HCT116 (cell line): Measurements from ENCODE around the gene ESR2. TPM values are rescaled to one million over a fixed set of nuclear protein-coding genes. Genes with fewer than 3 reads are reported as not detected.
A peak's percentile ranks its signal among the peaks of the same experiment; 100 is the strongest.

ENCODE experiments used
- ATAC-seq: fragments of 200-7000 bp; cut with Tn5 transposase; 2 replicates; pipeline ENCODE4 v1.9.1; 2020; ENCODE audit warnings: mild to moderate bottlenecking, moderate library complexity
- BruUV-seq: library from RNA; stranded (reverse); fragments of 400-500 nt; replicated peaks from 2 replicates; lab custom pipeline; 2021; lab: Mats Ljungman, UMichigan
- CTCF ChIA-PET: fragments of 300-600 bp; sonication (Branson Sonifier 250); formaldehyde crosslinking; loops from one replicate; lab custom pipeline; 2021; ENCODE audit warnings: antibody characterized with exemption; lab: Charles Lee
- POLR2A ChIA-PET: fragments of 300-600, 350-600 bp; sonication (Branson Sonifier 250); formaldehyde crosslinking; loops from one replicate; lab custom pipeline; 2021; ENCODE audit warnings: antibody characterized with exemption; lab: Charles Lee
- RAD21 ChIA-PET, 2 experiments: fragments of 300-600 bp; sonication (Branson Sonifier 250); formaldehyde crosslinking; loops; one replicate each; lab custom pipeline; 2023; ENCODE audit warnings: low total read pairs in 2 of 2; ENCODE audit not compliant: uncharacterized antibody in 2 of 2, unreplicated experiment in 2 of 2, low non-redundant PET in 1 of 2; lab: Charles Lee
- DNase-seq: peaks from one replicate; pipeline ENCODE4 v3.0.0-alpha.2; 2010; ENCODE audit warnings: low read depth, low spot score
- H2AFZ ChIP-seq: fragments of 200-600 bp; shearing (Covaris generic), sonication (generic); 2 replicates; pipeline ENCODE4 v1.6.1; 2017; ENCODE audit warnings: low read depth, mixed run types, mixed read lengths, antibody characterized with exemption, low read length; ENCODE audit not compliant: poor library complexity, severe bottlenecking
- H3K27ac ChIP-seq: 2 replicates; pipeline ENCODE4 v1.5.1; 2012; ENCODE audit warnings: low read depth, low read length
- H3K27me3 ChIP-seq: fragments of 200-600 bp; sonication (generic); 2 replicates; pipeline ENCODE4 v1.6.1; 2016; ENCODE audit warnings: mixed run types, low read length, mixed read lengths; ENCODE audit not compliant: insufficient read depth
- H3K36me3 ChIP-seq, 2 experiments: fragments of 200-500 bp in 1 of 2; fragments of 200-600 bp in 1 of 2; sonication (Bioruptor generic) in 1 of 2; sonication (generic) in 1 of 2; 2 replicates each; pipeline versions ENCODE4 v1.5.1 to v1.6.1; 2014 to 2016; ENCODE audit warnings: low read length in 2 of 2, inconsistent platforms in 1 of 2, mixed read lengths in 1 of 2, mixed run types in 1 of 2; ENCODE audit not compliant: insufficient read depth in 2 of 2, control insufficient read depth in 1 of 2
- H3K4me1 ChIP-seq, 2 experiments: fragments of 200-600 bp in 1 of 2; sonication (generic) in 1 of 2; 2 replicates each; pipeline versions ENCODE4 v1.5.1 to v1.6.1; 2012 to 2017; ENCODE audit warnings: low read length in 2 of 2, inconsistent platforms in 1 of 2, mild to moderate bottlenecking in 1 of 2, mixed read lengths in 1 of 2, mixed run types in 1 of 2, moderate library complexity in 1 of 2; ENCODE audit not compliant: insufficient read depth in 2 of 2, control insufficient read depth in 1 of 2
- H3K4me2 ChIP-seq: fragments of 200-600 bp; sonication (generic); 2 replicates; pipeline ENCODE4 v1.6.1; 2017; ENCODE audit warnings: mixed run types, low read length, mixed read lengths
- H3K4me3 ChIP-seq, 2 experiments: fragments of 200-600 bp in 1 of 2; sonication (generic) in 1 of 2; replicated peaks in 1 of 2; 2 replicates each; pipeline ENCODE4 v1.5.1; 2011 to 2016; ENCODE audit warnings: low read length in 2 of 2, control low read depth in 1 of 2, low read depth in 1 of 2, mild to moderate bottlenecking in 1 of 2, mixed read lengths in 1 of 2, mixed run types in 1 of 2
- H3K79me2 ChIP-seq: fragments of 200-600 bp; sonication (generic); 2 replicates; pipeline ENCODE4 v1.6.1; 2017; ENCODE audit warnings: mild to moderate bottlenecking, mixed run types, low read length, moderate library complexity, mixed read lengths; ENCODE audit not compliant: insufficient read depth
- H3K9ac ChIP-seq: fragments of 200-600 bp; sonication (generic); 2 replicates; pipeline ENCODE4 v1.6.1; 2016; ENCODE audit warnings: low read length, mixed read lengths
- H3K9me2 ChIP-seq: fragments of 200-600 bp; sonication (generic), shearing (Covaris generic); 2 replicates; pipeline ENCODE4 v1.6.1; 2017; ENCODE audit warnings: mixed run types, mild to moderate bottlenecking, moderate library complexity; ENCODE audit not compliant: insufficient read depth
- H3K9me3 ChIP-seq, 2 experiments: fragments of 200-500 bp in 1 of 2; fragments of 200-600 bp in 1 of 2; sonication (Bioruptor generic) in 1 of 2; sonication (generic) in 1 of 2; 2 replicates each; pipeline ENCODE4 v1.6.1; 2014 to 2017; ENCODE audit warnings: low read length in 2 of 2, mixed read lengths in 2 of 2, inconsistent platforms in 1 of 2, low read depth in 1 of 2, mild to moderate bottlenecking in 1 of 2, mixed run types in 1 of 2, moderate library complexity in 1 of 2; ENCODE audit not compliant: control insufficient read depth in 1 of 2, insufficient read depth in 1 of 2
- H4K20me1 ChIP-seq: fragments of 200-600 bp; sonication (generic), shearing (Covaris generic); 2 replicates; pipeline ENCODE4 v1.6.1; 2017; ENCODE audit warnings: mixed run types, mild to moderate bottlenecking, moderate library complexity; ENCODE audit not compliant: insufficient read depth
- CBX3 ChIP-seq: IDR thresholded peaks from 2 replicates; pipeline ENCODE4 v1.6.1; 2012; ENCODE audit warnings: low read depth
- EGR1 ChIP-seq: IDR thresholded peaks from 2 replicates; pipeline ENCODE4 v1.6.1; 2012; ENCODE audit warnings: low read depth
- EZH2 ChIP-seq: fragments of 200-600 bp; sonication (generic); IDR thresholded peaks from 2 replicates; pipeline ENCODE4 v1.6.1; 2017; ENCODE audit warnings: antibody characterized with exemption, mixed run types
- JUND ChIP-seq: IDR thresholded peaks from 2 replicates; pipeline ENCODE4 v1.6.1; 2012
- MAX ChIP-seq: IDR thresholded peaks from 2 replicates; pipeline ENCODE4 v1.6.1; 2012
- POLR2AphosphoS5 ChIP-seq: IDR thresholded peaks from 2 replicates; pipeline ENCODE4 v1.6.1; 2011; ENCODE audit warnings: mild to moderate bottlenecking, low read depth, low read length, moderate library complexity
- RAD21 ChIP-seq: IDR thresholded peaks from 2 replicates; pipeline ENCODE4 v1.6.1; 2012; ENCODE audit warnings: low read depth, mild to moderate bottlenecking
- SIN3A ChIP-seq: IDR thresholded peaks from 2 replicates; pipeline ENCODE4 v1.6.1; 2012; ENCODE audit warnings: low read depth
- TCF7L2 ChIP-seq: IDR thresholded peaks from 2 replicates; pipeline ENCODE4 v1.7.0; 2011; ENCODE audit warnings: borderline replicate concordance, inconsistent platforms; ENCODE audit not compliant: insufficient read depth, insufficient read length; ENCODE audit errors: extremely low read depth
- ZNF274 ChIP-seq: fragments of 200-500 bp; sonication (Bioruptor generic); IDR thresholded peaks from 2 replicates; pipeline ENCODE4 v1.6.1; 2014; ENCODE audit warnings: mild to moderate bottlenecking, low read depth, low read length, inconsistent platforms
- intact Hi-C: fragments of 100-400 bp; cut with micrococcal nuclease; formaldehyde crosslinking; loops from 2 replicates; pipeline ENCODE4 v1.10.0; 2022
- total RNA-seq: library from RNA; stranded (reverse); gene quantifications from one replicate; pipeline ENCODE4 v1.2.1, GENCODE V29; 2021; ENCODE audit not compliant: unreplicated experiment
- TF ChIP-seq, protein P1 (sequence below): IDR thresholded peaks from 2 replicates; pipeline ENCODE4 v1.6.1; 2011; ENCODE audit warnings: mild to moderate bottlenecking, low read length, moderate library complexity; ENCODE audit not compliant: insufficient replicate concordance; ENCODE audit errors: extremely low read depth

Gene ESR2
- total RNA-seq, 1 experiment from 2014 or later = 0.32 TPM

DNA sequence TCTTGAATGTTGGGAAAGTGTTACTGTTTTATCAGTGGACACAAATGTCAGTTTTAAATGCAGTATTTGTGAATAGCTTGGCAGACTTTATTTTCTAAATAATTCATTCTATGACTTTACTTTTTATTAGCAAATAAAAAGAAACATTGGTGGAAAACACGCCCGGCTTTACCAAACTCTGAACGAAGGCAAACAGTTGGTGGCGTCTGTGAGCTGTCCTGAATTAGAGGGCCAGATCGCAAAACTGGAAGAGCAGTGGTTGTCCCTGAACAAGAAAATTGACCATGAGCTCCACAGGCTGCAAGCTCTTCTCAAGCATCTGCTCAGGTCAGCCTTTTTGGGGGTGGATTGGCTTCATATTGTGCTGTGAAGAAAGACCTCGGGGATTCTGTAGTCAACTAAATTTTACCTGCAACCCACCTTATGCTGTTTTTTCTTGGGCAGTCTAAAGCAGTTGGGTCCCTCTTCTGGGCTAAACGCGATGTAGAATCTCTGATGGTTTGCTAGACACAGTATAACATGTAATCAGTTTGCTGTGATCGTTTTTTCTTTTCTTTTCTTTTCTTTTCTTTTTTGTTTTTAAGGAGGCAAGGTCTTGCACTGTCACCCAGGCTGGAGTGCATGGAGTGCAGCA, 156.4 kb downstream of the ESR2 start:
- Histone ChIP-seq H3K27me3 (no peaks in the 10 kb centered on the region), H2AFZ (no peak overlapping the region), H3K36me3 (peaks cover 0 to 22% of the 10 kb centered on the region in 2 experiments; a peak in 2 of 4 replicates), H3K79me2 (no peaks in the 10 kb centered on the region), H3K4me3 (no peak overlapping the region), H3K9me3 (no peaks in the 10 kb centered on the region), H3K27ac (no peak overlapping the region)
- RAD21 ChIA-PET = no interaction called here
- no TSS peak for BruUV-seq
- POLR2A ChIA-PET = no interaction called here
- CTCF ChIA-PET = interaction anchor here (2.5 kb wide), 1 partner anchor 166 kb away, joined by 8 read pairs; no protein-coding TSS in a partner anchor
- TF ChIP-seq RAD21 = peak; percentile 29; the same call in 1 of the 2 replicates
- TF ChIP-seq ZNF274 = no peak
- TF ChIP-seq, all 23 proteins: peak for 1
- H3K4me2 ChIP-seq = no peak overlapping the region
- ATAC-seq (no peak), DNase-seq (no peak)
- intact Hi-C loops = no loop called here
- H4K20me1 ChIP-seq = no peaks in the 10 kb centered on the region
- H3K9ac ChIP-seq = no peak overlapping the region
- H3K4me1 ChIP-seq = no peaks in the 10 kb centered on the region
- H3K9me2 ChIP-seq = no peaks in the 10 kb centered on the region

DNA sequence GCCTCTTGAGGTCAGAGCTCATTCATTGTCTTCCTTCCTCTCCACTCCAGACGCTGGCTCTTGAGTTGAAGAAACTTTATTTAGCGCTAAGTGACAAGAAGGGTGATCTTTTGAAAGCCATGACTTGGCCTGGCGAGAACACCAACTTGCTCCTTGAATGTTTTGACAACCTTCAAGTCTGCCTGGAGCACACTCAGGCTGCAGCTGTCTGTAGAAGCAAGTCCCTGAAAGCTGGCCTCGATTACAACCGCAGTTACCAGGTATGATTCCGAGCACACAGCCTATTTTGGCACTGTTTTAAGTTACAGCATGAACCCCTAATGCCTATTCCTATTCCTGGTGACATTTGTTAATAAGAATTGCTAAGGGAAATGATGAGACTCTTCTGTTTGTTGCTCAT, 167.6 kb downstream of the ESR2 start:
- RAD21 ChIA-PET = no interaction called here
- CTCF ChIA-PET = no interaction called here

More for the DNA sequence above, 167.6 kb downstream of the ESR2 start:
- Histone ChIP-seq H3K27ac (no peak overlapping the region), H3K4me2 (no peak overlapping the region), H3K9ac (no peak overlapping the region), H3K79me2 (no peaks in the 10 kb centered on the region), H3K36me3 (peaks cover 0 to 9% of the 10 kb centered on the region in 2 experiments; a peak in 2 of 4 replicates), H2AFZ (no peak overlapping the region), H3K9me3 (no peaks in the 10 kb centered on the region), H3K4me1 (no peaks in the 10 kb centered on the region), H4K20me1 (no peaks in the 10 kb centered on the region), H3K4me3 (no peak overlapping the region), H3K9me2 (no peaks in the 10 kb centered on the region), H3K27me3 (no peaks in the 10 kb centered on the region)
- POLR2A ChIA-PET = no interaction called here
- DNase-seq (no peak), ATAC-seq (no peak)
- intact Hi-C loops = loop anchor here (5.0 kb wide), 1 partner anchor 61 kb away; no protein-coding TSS in a partner anchor
- no peak for TF ChIP-seq RAD21
- no peak for TF ChIP-seq EGR1
- TF ChIP-seq MAX = no peak
- no peak for TF ChIP-seq ZNF274
- no peak for TF ChIP-seq TCF7L2
- no peak for TF ChIP-seq EZH2
- TF ChIP-seq, protein P1, sequence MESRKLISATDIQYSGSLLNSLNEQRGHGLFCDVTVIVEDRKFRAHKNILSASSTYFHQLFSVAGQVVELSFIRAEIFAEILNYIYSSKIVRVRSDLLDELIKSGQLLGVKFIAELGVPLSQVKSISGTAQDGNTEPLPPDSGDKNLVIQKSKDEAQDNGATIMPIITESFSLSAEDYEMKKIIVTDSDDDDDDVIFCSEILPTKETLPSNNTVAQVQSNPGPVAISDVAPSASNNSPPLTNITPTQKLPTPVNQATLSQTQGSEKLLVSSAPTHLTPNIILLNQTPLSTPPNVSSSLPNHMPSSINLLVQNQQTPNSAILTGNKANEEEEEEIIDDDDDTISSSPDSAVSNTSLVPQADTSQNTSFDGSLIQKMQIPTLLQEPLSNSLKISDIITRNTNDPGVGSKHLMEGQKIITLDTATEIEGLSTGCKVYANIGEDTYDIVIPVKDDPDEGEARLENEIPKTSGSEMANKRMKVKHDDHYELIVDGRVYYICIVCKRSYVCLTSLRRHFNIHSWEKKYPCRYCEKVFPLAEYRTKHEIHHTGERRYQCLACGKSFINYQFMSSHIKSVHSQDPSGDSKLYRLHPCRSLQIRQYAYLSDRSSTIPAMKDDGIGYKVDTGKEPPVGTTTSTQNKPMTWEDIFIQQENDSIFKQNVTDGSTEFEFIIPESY = no peak
- no peak for TF ChIP-seq POLR2AphosphoS5
- TF ChIP-seq JUND = no peak
- TF ChIP-seq CBX3 = no peak
- TF ChIP-seq SIN3A = no peak
- BruUV-seq = no TSS peak
